Fibroblast of lung (primary cell): ENCODE results near the gene PPP1R12C. TPM values are rescaled to one million over a fixed set of nuclear protein-coding genes. Genes with fewer than 3 reads are reported as not detected.

Experiments
- DNase-seq, 2 donors: peaks; one replicate each; pipeline versions ENCODE4 v3.0.0 to v3.0.0-alpha.2; 2010; ENCODE audit warnings: low read depth in 2 of 2
- H2AFZ ChIP-seq: 2 replicates; pipeline ENCODE4 v1.5.1; 2012; ENCODE audit warnings: low read length, control low read depth, inconsistent platforms
- H3K27ac ChIP-seq: 2 replicates; pipeline ENCODE4 v1.5.1; 2011; ENCODE audit warnings: low read length, control low read depth; ENCODE audit not compliant: insufficient read depth
- H3K27me3 ChIP-seq: 2 replicates; pipeline ENCODE4 v1.5.1; 2011; ENCODE audit warnings: mild to moderate bottlenecking, low read length; ENCODE audit not compliant: control insufficient read depth, insufficient read depth
- H3K36me3 ChIP-seq: 2 replicates; pipeline ENCODE4 v1.5.1; 2011; ENCODE audit warnings: low read length; ENCODE audit not compliant: control insufficient read depth, insufficient read depth
- H3K4me1 ChIP-seq: 2 replicates; pipeline ENCODE4 v1.5.1; 2011; ENCODE audit warnings: low read length; ENCODE audit not compliant: control insufficient read depth, insufficient read depth; ENCODE audit errors: extremely low read depth
- H3K4me2 ChIP-seq: 2 replicates; pipeline ENCODE4 v1.5.1; 2011; ENCODE audit warnings: low read length, control low read depth; ENCODE audit not compliant: insufficient read depth; ENCODE audit errors: extremely low read depth
- H3K4me3 ChIP-seq, 4 experiments: fragments of 200-600 bp in 1 of 4; sonication (generic) in 1 of 4; replicated peaks in 1 of 4; 2 replicates each; pipeline ENCODE4 v1.5.1; 2011 to 2016; ENCODE audit warnings: low read length in 4 of 4, low read depth in 3 of 4, mild to moderate bottlenecking in 3 of 4, control low read depth in 2 of 4, inconsistent platforms in 1 of 4, mixed read lengths in 1 of 4; ENCODE audit not compliant: insufficient read depth in 1 of 4; ENCODE audit errors: control extremely low read depth in 1 of 4
- H3K79me2 ChIP-seq: 2 replicates; pipeline ENCODE4 v1.5.1; 2012; ENCODE audit warnings: mild to moderate bottlenecking, low read length, inconsistent platforms; ENCODE audit not compliant: control insufficient read depth, insufficient read depth
- H3K9ac ChIP-seq: 2 replicates; pipeline ENCODE4 v1.5.1; 2011; ENCODE audit warnings: mild to moderate bottlenecking, low read length, control low read depth; ENCODE audit not compliant: insufficient read depth
- H3K9me3 ChIP-seq: 2 replicates; pipeline ENCODE4 v1.5.1; 2012; ENCODE audit warnings: low read depth, low read length; ENCODE audit not compliant: control insufficient read depth, insufficient read depth
- H4K20me1 ChIP-seq: 2 replicates; pipeline ENCODE4 v1.5.1; 2011; ENCODE audit warnings: low read length; ENCODE audit not compliant: control insufficient read depth, insufficient read depth; ENCODE audit errors: extremely low read depth
- EZH2 ChIP-seq: IDR thresholded peaks from 2 replicates; pipeline ENCODE4 v1.5.1; 2012; ENCODE audit warnings: low read length, control low read depth, mild to moderate bottlenecking; ENCODE audit errors: missing control alignments
- polyA plus RNA-seq, 2 donors: library from polyadenylated mRNA; depleted of rRNA in 1 of 2; stranded (reverse) in 1 of 2; unstranded in 1 of 2; fragments of >200 nt; gene quantifications; 2 replicates each; pipeline ENCODE4 v1.2.1, GENCODE V29; 2011 to 2012; ENCODE audit warnings: missing spikeins in 1 of 2
- total RNA-seq: library from RNA; depleted of rRNA; stranded (reverse); fragments of >200 nt; gene quantifications from 2 replicates; pipeline ENCODE4 v1.2.1, GENCODE V29; 2014
- TF ChIP-seq, protein P1 (sequence below), 2 donors: IDR thresholded peaks in 1 of 2; conservative IDR thresholded peaks in 1 of 2; 1 replicate in 1 of 2; 2 replicates in 1 of 2; pipeline ENCODE4 v1.5.1; 2011 to 2012; ENCODE audit warnings: low read length in 2 of 2, control low read depth in 1 of 2, inconsistent platforms in 1 of 2, low read depth in 1 of 2, mild to moderate bottlenecking in 1 of 2

Gene PPP1R12C
- total and polyA plus RNA-seq, 2 donors (not counting 1 experiment from before 2014, with no cell fraction given), result 26.0 to 32.9 TPM

DNA sequence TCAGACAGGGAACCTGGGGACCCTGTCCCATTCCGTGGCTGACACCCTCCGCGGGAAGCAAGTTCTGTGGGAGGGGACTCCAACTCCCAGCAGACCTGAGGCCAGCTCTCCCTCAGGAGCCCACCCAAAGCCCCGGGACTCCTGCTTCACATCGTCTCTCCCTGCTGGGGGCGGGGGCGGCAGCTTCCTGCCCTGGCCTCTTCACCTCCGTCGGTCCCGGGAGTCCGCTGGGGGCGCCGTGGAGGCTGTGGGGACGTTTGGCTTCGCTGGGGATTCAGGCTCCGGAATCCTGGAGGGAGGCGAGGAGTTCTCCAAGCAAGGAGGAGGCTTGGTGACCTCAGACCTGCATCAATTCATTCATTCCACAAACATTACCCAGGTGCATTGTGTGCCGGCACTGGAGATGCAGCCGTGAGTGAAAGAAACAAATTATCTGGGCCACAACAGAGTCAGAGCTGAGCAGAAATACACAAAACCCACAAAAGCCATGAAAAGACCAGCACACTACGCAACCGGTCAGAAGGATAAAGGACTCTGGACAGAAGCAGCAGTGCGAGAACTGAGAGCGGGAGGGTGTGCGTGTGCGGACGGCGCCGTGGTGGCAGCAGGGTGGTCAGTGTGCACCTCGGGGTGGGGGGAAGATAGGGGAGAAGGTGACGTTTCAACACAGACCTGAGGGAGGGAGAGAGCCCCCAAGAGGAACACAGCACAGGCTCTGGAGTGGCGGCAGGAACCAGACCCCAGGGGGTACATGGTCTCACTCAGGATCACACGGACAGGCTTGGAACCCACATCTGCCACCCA lies 22.8 kb downstream of the PPP1R12C start:
- Histone ChIP-seq H3K27ac (no peak overlapping the region), H3K79me2 (no peaks in the 10 kb centered on the region), H3K9me3 (no peaks in the 10 kb centered on the region), H3K27me3 (no peaks in the 10 kb centered on the region), H3K4me1 (peaks cover 4% of the 10 kb centered on the region), H3K36me3 (peaks cover 30% of the 10 kb centered on the region), H3K4me3 (no peak overlapping the region), H2AFZ (no peak overlapping the region), H4K20me1 (peaks cover 1% of the 10 kb centered on the region), H3K9ac (no peak overlapping the region), H3K4me2 (no peak overlapping the region)
- DNase-seq, result no peak
- TF ChIP-seq EZH2, result no peak
- TF ChIP-seq, protein P1, sequence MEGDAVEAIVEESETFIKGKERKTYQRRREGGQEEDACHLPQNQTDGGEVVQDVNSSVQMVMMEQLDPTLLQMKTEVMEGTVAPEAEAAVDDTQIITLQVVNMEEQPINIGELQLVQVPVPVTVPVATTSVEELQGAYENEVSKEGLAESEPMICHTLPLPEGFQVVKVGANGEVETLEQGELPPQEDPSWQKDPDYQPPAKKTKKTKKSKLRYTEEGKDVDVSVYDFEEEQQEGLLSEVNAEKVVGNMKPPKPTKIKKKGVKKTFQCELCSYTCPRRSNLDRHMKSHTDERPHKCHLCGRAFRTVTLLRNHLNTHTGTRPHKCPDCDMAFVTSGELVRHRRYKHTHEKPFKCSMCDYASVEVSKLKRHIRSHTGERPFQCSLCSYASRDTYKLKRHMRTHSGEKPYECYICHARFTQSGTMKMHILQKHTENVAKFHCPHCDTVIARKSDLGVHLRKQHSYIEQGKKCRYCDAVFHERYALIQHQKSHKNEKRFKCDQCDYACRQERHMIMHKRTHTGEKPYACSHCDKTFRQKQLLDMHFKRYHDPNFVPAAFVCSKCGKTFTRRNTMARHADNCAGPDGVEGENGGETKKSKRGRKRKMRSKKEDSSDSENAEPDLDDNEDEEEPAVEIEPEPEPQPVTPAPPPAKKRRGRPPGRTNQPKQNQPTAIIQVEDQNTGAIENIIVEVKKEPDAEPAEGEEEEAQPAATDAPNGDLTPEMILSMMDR (conservative IDR thresholded peaks at IDR 0.05 in 1 of 2, IDR thresholded peaks at IDR 0.05 in 1 of 2; ENCODE audit: low read depth in 1 of 2, low read length in 2 of 2), result no peak

DNA sequence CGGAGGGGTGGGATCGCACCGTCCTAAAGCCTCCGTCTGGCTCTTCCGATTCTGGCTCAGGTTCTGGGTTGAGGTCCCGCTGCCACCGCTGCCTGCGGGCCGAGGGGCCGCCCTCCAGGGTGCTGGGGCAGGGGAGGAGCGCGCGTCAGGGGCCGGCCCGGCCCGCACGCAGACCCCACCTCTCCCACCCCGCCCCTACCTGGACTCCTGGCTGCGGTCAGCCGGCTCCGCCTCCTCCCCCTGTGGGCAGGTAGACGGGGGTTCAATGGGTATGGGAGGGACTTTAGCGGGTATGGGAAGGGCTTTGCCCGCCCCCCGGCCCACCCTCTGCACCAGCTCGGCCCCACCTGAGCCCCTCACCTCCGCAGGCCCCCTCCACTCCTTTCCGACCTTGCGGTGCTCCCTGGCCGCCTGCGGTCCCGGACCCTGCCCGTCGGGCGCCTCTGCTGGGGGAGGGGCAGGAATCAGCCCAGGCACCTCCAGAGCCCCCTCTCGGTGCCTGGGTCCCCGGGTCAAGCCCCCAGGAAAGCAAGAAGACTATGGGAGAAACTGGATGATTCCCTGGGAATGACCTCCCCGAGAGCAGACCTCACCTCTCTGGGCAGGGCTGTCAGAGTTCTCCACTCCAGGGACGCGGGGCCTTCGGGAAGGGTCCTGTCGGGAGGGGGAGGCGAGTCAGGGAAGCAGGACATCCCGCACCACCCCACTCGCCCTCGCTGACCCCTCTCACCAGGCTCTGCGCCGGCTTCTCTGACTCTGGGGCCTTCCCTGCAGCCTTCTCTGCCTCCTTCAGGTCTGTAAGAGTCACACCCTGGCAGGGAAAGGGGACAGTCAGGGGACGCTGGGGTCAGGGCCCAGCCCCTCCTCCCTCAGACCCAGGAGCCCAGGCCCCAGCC lies 24.8 kb downstream of the PPP1R12C start:
- Histone ChIP-seq H2AFZ (no peak overlapping the region), H4K20me1 (no peaks in the 10 kb centered on the region), H3K79me2 (no peaks in the 10 kb centered on the region), H3K9ac (no peak overlapping the region), H3K36me3 (peaks cover 26% of the 10 kb centered on the region), H3K9me3 (no peaks in the 10 kb centered on the region), H3K4me2 (no peak overlapping the region), H3K4me1 (peaks cover 7% of the 10 kb centered on the region), H3K27ac (no peak overlapping the region), H3K4me3 (no peak overlapping the region), H3K27me3 (no peaks in the 10 kb centered on the region)
- DNase-seq, result no peak
- TF ChIP-seq, protein P1 (conservative IDR thresholded peaks at IDR 0.05 in 1 of 2, IDR thresholded peaks at IDR 0.05 in 1 of 2; ENCODE audit: low read depth in 1 of 2, low read length in 2 of 2), result no peak

DNA sequence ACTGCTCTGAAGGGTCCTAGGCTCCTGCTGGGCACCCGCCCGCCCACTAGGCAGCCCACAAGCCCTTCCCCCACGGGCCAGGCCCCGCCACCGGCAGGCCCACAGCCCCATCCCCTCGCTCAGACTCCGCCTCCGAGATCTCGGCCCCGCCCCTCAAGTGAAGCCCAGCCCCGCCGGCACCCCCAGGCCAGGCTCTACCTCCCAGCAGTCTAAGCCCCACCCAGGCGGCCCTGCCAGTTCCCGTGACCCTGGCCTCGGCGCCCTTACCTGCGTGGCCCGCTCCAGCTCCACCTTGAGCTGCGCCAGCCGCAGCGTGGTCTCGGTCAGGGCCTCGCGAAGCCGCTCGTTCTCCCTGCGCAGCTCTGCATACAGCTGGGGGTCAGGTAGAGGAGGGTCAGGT lies 25.5 kb downstream of the PPP1R12C start:
- H4K20me1 ChIP-seq, result no peaks in the 10 kb centered on the region
- H3K9me3 ChIP-seq, result no peaks in the 10 kb centered on the region
- H3K27me3 ChIP-seq, result no peaks in the 10 kb centered on the region
- H3K4me1 ChIP-seq, result peaks cover 9% of the 10 kb centered on the region
- no peaks in the 10 kb centered on the region for H3K79me2 ChIP-seq
- H3K9ac ChIP-seq, result no peak overlapping the region
- TF ChIP-seq, protein P1 (conservative IDR thresholded peaks at IDR 0.05 in 1 of 2, IDR thresholded peaks at IDR 0.05 in 1 of 2; ENCODE audit: low read depth in 1 of 2, low read length in 2 of 2), result no peak
- no peak for TF ChIP-seq EZH2
- no peak overlapping the region for H2AFZ ChIP-seq
- H3K36me3 ChIP-seq, result peaks cover 25% of the 10 kb centered on the region
- DNase-seq, result no peak
- H3K4me3 ChIP-seq, result no peak overlapping the region
- H3K27ac ChIP-seq, result no peak overlapping the region
- no peak overlapping the region for H3K4me2 ChIP-seq
